SK-N-SH (cell line): ENCODE measurements around the gene CNTLN. TPM values are rescaled to one million over a fixed set of nuclear protein-coding genes. Genes with fewer than 3 reads are reported as not detected.

Source experiments
- CTCF ChIA-PET: fragments of 300-600, 350-600 bp; formaldehyde crosslinking; extraction: SDS; loops from one replicate; lab custom pipeline; 2021; lab: Yijun Ruan, JAX
- POLR2A ChIA-PET: fragments of 350-600 bp; sonication (Branson Sonifier 250); formaldehyde crosslinking; extraction: SDS; loops from one replicate; lab custom pipeline; 2020; ENCODE audit warnings: antibody characterized with exemption, inconsistent platforms; lab: Yijun Ruan, JAX
- DNase-seq: peaks from one replicate; pipeline ENCODE4 v3.0.0; 2012
- H2AFZ ChIP-seq: fragments of 200-600 bp; sonication (generic); 2 replicates; pipeline ENCODE4 v1.8.1; 2016; ENCODE audit warnings: antibody characterized with exemption, mild to moderate bottlenecking, low read depth
- H3F3A ChIP-seq: fragments of 200-600 bp; sonication (generic); replicated peaks from 2 replicates; pipeline ENCODE3; 2016; ENCODE audit warnings: antibody characterized with exemption, mild to moderate bottlenecking; ENCODE audit not compliant: insufficient read depth
- H3K27ac ChIP-seq, 2 experiments: fragments of 200-500 bp in 1 of 2; fragments of 200-600 bp in 1 of 2; sonication (Bioruptor generic) in 1 of 2; sonication (generic), shearing (Covaris generic) in 1 of 2; 2 replicates each; pipeline versions ENCODE4 v1.5.1 to v1.6.1; 2014 to 2016; ENCODE audit warnings: low read depth in 2 of 2, inconsistent platforms in 1 of 2, low read length in 1 of 2, mild to moderate bottlenecking in 1 of 2, mixed read lengths in 1 of 2
- H3K27me3 ChIP-seq: fragments of 200-600 bp; sonication (generic), shearing (Covaris generic); 2 replicates; pipeline ENCODE4 v1.6.1; 2016; ENCODE audit warnings: mixed run types; ENCODE audit not compliant: insufficient read depth
- H3K36me3 ChIP-seq, 2 experiments: fragments of 200-500 bp in 1 of 2; fragments of 200-600 bp in 1 of 2; sonication (Bioruptor generic) in 1 of 2; sonication (generic) in 1 of 2; replicated peaks in 1 of 2; 2 replicates each; pipeline versions ENCODE3 to v1.5.1; 2014 to 2016; ENCODE audit warnings: low read length in 1 of 2, mild to moderate bottlenecking in 1 of 2; ENCODE audit not compliant: insufficient read depth in 2 of 2, control insufficient read depth in 1 of 2
- H3K4me1 ChIP-seq, 2 experiments: fragments of 200-500 bp in 1 of 2; fragments of 200-600 bp in 1 of 2; sonication (Bioruptor generic) in 1 of 2; sonication (generic), shearing (Covaris generic) in 1 of 2; 2 replicates each; pipeline versions ENCODE4 v1.5.1 to v1.6.1; 2014 to 2016; ENCODE audit warnings: low read depth in 1 of 2, low read length in 1 of 2, mixed run types in 1 of 2; ENCODE audit not compliant: insufficient read depth in 2 of 2, control insufficient read depth in 1 of 2
- H3K4me2 ChIP-seq: fragments of 200-600 bp; sonication (generic), shearing (Covaris generic); 2 replicates; pipeline ENCODE4 v1.6.1; 2017; ENCODE audit warnings: mixed run types
- H3K4me3 ChIP-seq, 2 experiments: fragments of 200-500 bp in 1 of 2; fragments of 200-600 bp in 1 of 2; sonication (Bioruptor generic) in 1 of 2; sonication (generic), shearing (Covaris generic) in 1 of 2; 2 replicates each; pipeline versions ENCODE4 v1.5.1 to v1.8.1; 2014 to 2016; ENCODE audit warnings: low read depth in 2 of 2, inconsistent platforms in 1 of 2, low read length in 1 of 2, mild to moderate bottlenecking in 1 of 2, mixed read lengths in 1 of 2, moderate library complexity in 1 of 2
- H3K79me2 ChIP-seq: fragments of 200-600 bp; sonication (generic); 2 replicates; pipeline ENCODE4 v1.8.1; 2017; ENCODE audit warnings: mild to moderate bottlenecking; ENCODE audit not compliant: insufficient read depth
- H3K9ac ChIP-seq: fragments of 200-600 bp; sonication (generic); 2 replicates; pipeline ENCODE4 v1.6.1; 2017; ENCODE audit warnings: mixed run types
- H3K9me2 ChIP-seq: fragments of 200-600 bp; sonication (generic); 2 replicates; pipeline ENCODE4 v1.6.1; 2017; ENCODE audit warnings: mixed run types
- H3K9me3 ChIP-seq: fragments of 200-600 bp; sonication (generic); 2 replicates; pipeline ENCODE4 v1.6.1; 2017; ENCODE audit warnings: mixed run types, mild to moderate bottlenecking, moderate library complexity
- H4K20me1 ChIP-seq: fragments of 200-600 bp; sonication (generic); 2 replicates; pipeline ENCODE4 v1.6.1; 2017; ENCODE audit warnings: mild to moderate bottlenecking, mixed run types; ENCODE audit not compliant: insufficient read depth
- ELF1 ChIP-seq: IDR thresholded peaks from 2 replicates; pipeline ENCODE4 v1.4.0; 2012
- FOSL2 ChIP-seq: IDR thresholded peaks from 2 replicates; pipeline ENCODE4 v1.4.0; 2012; ENCODE audit warnings: low read depth, mild to moderate bottlenecking, moderate library complexity, borderline replicate concordance
- IRF3 ChIP-seq: fragments of 150-350 bp; IDR thresholded peaks from 2 replicates; pipeline ENCODE4 v1.6.1; 2016; ENCODE audit warnings: mild to moderate bottlenecking, low read depth, low read length
- MEF2A ChIP-seq: IDR thresholded peaks from 2 replicates; pipeline ENCODE4 v1.4.0; 2012; ENCODE audit warnings: low read depth, borderline replicate concordance
- MXI1 ChIP-seq: IDR thresholded peaks from 2 replicates; pipeline ENCODE4 v1.6.1; 2012; ENCODE audit warnings: mild to moderate bottlenecking, low read depth, low read length, improper control_type of control experiment
- NRF1 ChIP-seq: IDR thresholded peaks from 2 replicates; pipeline ENCODE4 v1.6.1; 2012; ENCODE audit warnings: low read depth, mild to moderate bottlenecking, low read length
- RFX5 ChIP-seq: IDR thresholded peaks from 2 replicates; pipeline ENCODE4 v1.6.1; 2012; ENCODE audit warnings: mild to moderate bottlenecking, improper control_type of control experiment, low read length
- SIN3A ChIP-seq: IDR thresholded peaks from 2 replicates; pipeline ENCODE4 v1.6.1; 2012; ENCODE audit warnings: low read depth, mild to moderate bottlenecking, low read length, moderate library complexity, borderline replicate concordance
- TEAD4 ChIP-seq: IDR thresholded peaks from 2 replicates; pipeline ENCODE4 v1.4.0; 2012; ENCODE audit warnings: mild to moderate bottlenecking, borderline replicate concordance; ENCODE audit not compliant: insufficient read depth
- USF1 ChIP-seq: IDR thresholded peaks from 2 replicates; pipeline ENCODE4 v1.4.0; 2012; ENCODE audit warnings: low read depth, borderline replicate concordance
- YY1 ChIP-seq: IDR thresholded peaks from 2 replicates; pipeline ENCODE4 v1.4.0; 2012; ENCODE audit warnings: low read depth, mild to moderate bottlenecking
- ZBTB33 ChIP-seq: IDR thresholded peaks from 2 replicates; pipeline ENCODE4 v1.4.0; 2012; ENCODE audit warnings: low read depth, borderline replicate concordance
- WGBS: methylation state at CpG from one replicate; pipeline ENCODE4 v1.1.6; 2017; ENCODE audit warnings: low lambda C conversion rate; 5-methylcytosine and 5-hydroxymethylcytosine counted together
- polyA plus RNA-seq, 3 experiments: library from polyadenylated mRNA; depleted of rRNA; stranded (reverse); fragments of >200 nt; gene quantifications; 2 replicates each; pipeline ENCODE4 v1.2.3, GENCODE V29; 2012

Gene CNTLN
- polyA plus RNA-seq, 1 of the 3 experiments (the other 2 are of a cell fraction) = 2.5 TPM

- Histone ChIP-seq H3K36me3 (peaks cover 0 to 3% of the 10 kb centered on the region in 2 experiments), H3K4me3 (no peak overlapping the region), H3K9ac (no peak overlapping the region), H3F3A (no peaks in the 10 kb centered on the region), H3K9me3 (no peaks in the 10 kb centered on the region), H4K20me1 (no peaks in the 10 kb centered on the region), H3K4me2 (no peak overlapping the region), H3K27me3 (no peaks in the 10 kb centered on the region), H3K27ac (no peak overlapping the region), H3K9me2 (no peaks in the 10 kb centered on the region), H3K79me2 (peaks cover 6% of the 10 kb centered on the region; the same call in 1 of the 2 replicates), H2AFZ (no peak overlapping the region), H3K4me1 (no peaks in the 10 kb centered on the region)
- ChIA-PET CTCF (interaction anchor here (1.1 to 1.5 kb wide), 2 partner anchors 10 to 162 kb away, joined by 3 to 4 read pairs; no protein-coding TSS in a partner anchor), POLR2A (no interaction called here)
- no peak for DNase-seq
- TF ChIP-seq TEAD4 (no peak), MXI1 (no peak)
- 94% methylated on average over 1 of the region's 1 CpG for WGBS
These were observed 90.6 kb downstream of the CNTLN start for GRCh38 chr9:17225407-17225806.

- Histone ChIP-seq H3K79me2 (no peaks in the 10 kb centered on the region; the same call in 1 of the 2 replicates), H3K9ac (no peak overlapping the region), H3K9me3 (no peaks in the 10 kb centered on the region), H3K27ac (no peak overlapping the region), H3F3A (no peaks in the 10 kb centered on the region), H3K4me1 (no peaks in the 10 kb centered on the region; a peak in 1 of 4 replicates), H3K4me2 (no peak overlapping the region), H3K9me2 (no peaks in the 10 kb centered on the region), H3K36me3 (peaks cover 0 to 3% of the 10 kb centered on the region in 2 experiments), H4K20me1 (no peaks in the 10 kb centered on the region), H2AFZ (no peak overlapping the region), H3K4me3 (no peak overlapping the region), H3K27me3 (no peaks in the 10 kb centered on the region)
- no peak for TF ChIP-seq SIN3A
- no peak for TF ChIP-seq MXI1
- TF ChIP-seq USF1 = no peak
- TF ChIP-seq IRF3 = no peak
- TF ChIP-seq YY1 = no peak
- 95% methylated on average over 4 of the region's 4 CpGs for WGBS
- DNase-seq = no peak
- ChIA-PET CTCF (interaction anchor here (0.6 kb wide), 1 partner anchor 361 kb away, joined by 3 read pairs; no protein-coding TSS in a partner anchor), POLR2A (no interaction called here)
These were observed 95.2 kb downstream of the CNTLN start for GRCh38 chr9:17229945-17230560.

- H3K27ac ChIP-seq = no peak overlapping the region
- no peak overlapping the region for H2AFZ ChIP-seq
- no peaks in the 10 kb centered on the region for H3K27me3 ChIP-seq
- no peaks in the 10 kb centered on the region; a peak in 1 of 4 replicates for H3K4me1 ChIP-seq
- H3K9ac ChIP-seq = no peak overlapping the region
- DNase-seq = no peak
- H3K9me3 ChIP-seq = no peaks in the 10 kb centered on the region
- no peaks in the 10 kb centered on the region for H3F3A ChIP-seq
- H3K36me3 ChIP-seq = peaks cover 0 to 3% of the 10 kb centered on the region in 2 experiments
- ChIA-PET CTCF (no interaction called here), POLR2A (no interaction called here)
- no peaks in the 10 kb centered on the region for H3K9me2 ChIP-seq
- H3K79me2 ChIP-seq = no peaks in the 10 kb centered on the region; the same call in 1 of the 2 replicates
- no peaks in the 10 kb centered on the region for H4K20me1 ChIP-seq
- no peak overlapping the region for H3K4me2 ChIP-seq
- WGBS = 97% methylated on average over 1 of the region's 1 CpG
- TF ChIP-seq ZBTB33 = no peak
- no peak for TF ChIP-seq ELF1
- no peak for TF ChIP-seq IRF3
- TF ChIP-seq MXI1 = no peak
- no peak for TF ChIP-seq RFX5
- TF ChIP-seq FOSL2 = no peak
- no peak for TF ChIP-seq NRF1
- no peak for TF ChIP-seq MEF2A
- TF ChIP-seq TEAD4 = no peak
- no peak overlapping the region for H3K4me3 ChIP-seq
These were observed 95.8 kb downstream of the CNTLN start for GRCh38 chr9:17230646-17231045.
